GM12891 (cell line): Measurements from ENCODE around the gene GPC3.

Experiments used
- DNase-seq: peaks from one replicate; pipeline ENCODE4 v3.0.0; 2011; ENCODE audit warnings: low spot score; ENCODE audit not compliant: insufficient read length
- FAIRE-seq: peaks from 2 replicates; lab custom pipeline; 2011; peaks lifted over from hg19 to GRCh38; lab: Jason Lieb, UNC
- PAX5 ChIP-seq: IDR thresholded peaks from 2 replicates; pipeline ENCODE4 v1.6.1; 2011; ENCODE audit warnings: low read length, moderate library complexity, mild to moderate bottlenecking; ENCODE audit not compliant: insufficient read depth, severe bottlenecking
- POLR2A ChIP-seq: IDR thresholded peaks from 2 replicates; pipeline ENCODE4 v1.6.1; 2011; ENCODE audit warnings: low read depth, low read length, control low read depth
- POLR2AphosphoS5 ChIP-seq: IDR thresholded peaks from 2 replicates; pipeline ENCODE4 v1.6.1; 2011; ENCODE audit warnings: low read depth, low read length, control low read depth
- POU2F2 ChIP-seq: IDR thresholded peaks from 2 replicates; pipeline ENCODE4 v1.6.1; 2011; ENCODE audit warnings: low read depth, mild to moderate bottlenecking, control low read depth, low read length, moderate library complexity
- SPI1 ChIP-seq: IDR thresholded peaks from 2 replicates; pipeline ENCODE4 v1.6.1; 2011; ENCODE audit warnings: low read depth, low read length, control low read depth
- TAF1 ChIP-seq: IDR thresholded peaks from 2 replicates; pipeline ENCODE4 v1.6.1; 2011; ENCODE audit warnings: low read depth, low read length, control low read depth

Gene GPC3

DNA sequence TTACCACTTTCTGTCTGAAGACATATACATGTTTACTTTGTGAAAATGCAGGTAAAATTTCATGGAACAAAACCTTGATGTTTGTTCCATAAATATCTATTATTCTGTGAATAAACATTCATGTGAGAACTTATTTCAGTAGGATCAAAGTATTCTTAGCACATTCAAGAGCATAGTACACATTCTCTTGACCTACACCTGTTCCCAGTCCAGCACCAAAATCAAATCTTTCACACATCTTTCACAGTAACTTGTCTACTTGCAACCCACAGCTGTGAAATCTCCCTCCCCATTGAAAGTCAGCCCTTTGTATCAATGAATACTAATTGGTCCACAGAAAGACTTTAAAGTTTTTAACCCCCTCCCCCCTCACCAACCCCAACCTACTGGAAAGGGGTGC, 283.2 kb downstream of the GPC3 start:
- TF ChIP-seq POU2F2: no peak
- TF ChIP-seq TAF1: no peak
- no peak for TF ChIP-seq POLR2AphosphoS5
- TF ChIP-seq SPI1: no peak
- TF ChIP-seq PAX5: no peak
- no peak for TF ChIP-seq POLR2A
- FAIRE-seq: no peak
- DNase-seq: no peak

GRCh38 chrX:133699023-133699728, 286.2 kb downstream of the GPC3 start:
- DNase-seq (no peak), FAIRE-seq (no peak)
- TF ChIP-seq POLR2A (no peak), PAX5 (no peak), POU2F2 (no peak)

DNA sequence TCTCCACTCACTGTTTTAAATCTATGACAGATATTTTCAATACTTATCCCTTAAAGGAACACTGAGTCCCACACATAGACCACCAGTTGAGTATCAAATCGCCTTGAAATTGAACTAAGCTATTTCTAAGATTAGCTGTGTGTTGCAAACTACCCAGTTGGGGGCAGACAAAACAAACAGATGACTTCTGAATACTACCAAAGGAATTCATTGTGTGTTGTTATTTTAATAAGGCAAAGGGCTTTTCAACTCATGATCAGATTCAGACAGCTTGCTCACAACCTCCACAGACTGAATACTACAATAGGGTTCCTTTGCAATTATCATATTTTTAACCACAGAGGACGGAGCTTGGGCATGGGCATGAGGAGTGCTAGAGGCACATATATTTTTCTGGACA, 287.1 kb downstream of the GPC3 start:
- no peak for TF ChIP-seq SPI1
- no peak for TF ChIP-seq POLR2AphosphoS5
- no peak for TF ChIP-seq PAX5
- TF ChIP-seq TAF1: no peak
- no peak for TF ChIP-seq POLR2A
- no peak for TF ChIP-seq POU2F2
- DNase-seq (no peak), FAIRE-seq (no peak)

GRCh38 chrX:133697656-133698055, 287.7 kb downstream of the GPC3 start:
- DNase-seq (no peak), FAIRE-seq (no peak)
- TF ChIP-seq POLR2AphosphoS5 (no peak), PAX5 (no peak), TAF1 (no peak), SPI1 (no peak), POLR2A (no peak), POU2F2 (no peak)

- no peak for FAIRE-seq
- DNase-seq: no peak
- TF ChIP-seq POLR2A (no peak), SPI1 (no peak), POLR2AphosphoS5 (no peak)
Observed at GRCh38 chrX:133689997-133690599, 295.3 kb downstream of the GPC3 start.

DNA sequence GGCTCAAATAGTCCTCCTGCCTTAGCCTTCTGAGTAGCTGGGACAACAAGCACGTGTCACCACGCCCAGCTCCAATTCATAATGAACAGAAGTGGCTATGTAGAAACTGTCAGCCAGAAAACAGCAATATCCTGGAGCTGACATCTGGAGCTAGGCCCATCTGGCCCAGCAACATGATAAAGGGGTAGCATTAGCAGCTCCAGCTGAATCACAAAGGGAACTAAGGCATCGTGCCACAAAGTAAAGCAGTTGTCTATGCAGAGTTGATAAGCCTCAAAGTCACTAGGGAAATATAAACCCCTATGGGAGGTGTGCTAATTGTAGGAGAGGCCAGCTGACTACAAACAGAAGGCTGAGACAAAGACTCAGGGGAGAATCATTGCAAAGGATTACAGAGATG, 299.6 kb downstream of the GPC3 start:
- FAIRE-seq: no peak
- TF ChIP-seq POLR2A (no peak), POLR2AphosphoS5 (no peak), POU2F2 (no peak), PAX5 (no peak), TAF1 (no peak), SPI1 (no peak)
- no peak for DNase-seq

DNA sequence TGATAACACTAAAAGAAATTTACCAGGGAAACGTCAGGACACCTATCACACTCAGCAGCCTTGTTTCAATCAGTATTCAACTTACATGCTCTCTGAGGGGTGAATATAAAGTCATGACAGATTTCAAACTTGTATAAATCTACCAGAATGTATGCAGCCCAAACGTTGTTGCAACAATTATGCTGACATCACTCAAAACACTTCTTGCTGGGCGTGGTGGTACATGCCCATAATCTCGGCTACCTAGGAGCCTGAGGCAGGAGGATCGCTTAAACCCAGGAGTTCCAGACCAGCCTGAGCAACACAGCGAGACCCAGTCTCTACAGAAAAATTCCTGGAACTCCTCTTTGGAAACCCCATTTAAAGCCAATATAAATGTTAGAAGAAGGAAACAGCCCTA, 303.5 kb downstream of the GPC3 start:
- TF ChIP-seq POLR2A: no peak
- no peak for TF ChIP-seq POLR2AphosphoS5
- TF ChIP-seq POU2F2: no peak
- no peak for DNase-seq
- no peak for FAIRE-seq

DNA sequence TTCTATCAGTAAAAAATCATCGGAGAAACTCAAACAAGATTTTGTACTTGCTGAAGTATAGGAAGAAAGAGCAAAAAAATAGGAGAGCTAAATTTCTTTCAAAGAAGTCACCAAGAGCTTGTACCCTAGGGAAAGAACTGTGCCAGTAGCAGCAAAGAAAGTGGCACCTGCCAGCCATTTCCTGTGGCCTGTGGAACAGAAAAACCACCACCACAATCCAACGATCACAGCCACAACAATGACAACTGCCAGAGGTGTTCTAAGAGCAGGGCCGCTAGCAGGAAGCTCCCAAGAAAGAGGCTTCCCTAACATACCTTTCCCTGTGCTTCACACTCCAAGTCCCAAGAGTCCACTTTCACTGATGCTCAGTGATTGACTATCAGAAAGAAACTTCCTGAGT, 304.0 kb downstream of the GPC3 start:
- TF ChIP-seq PAX5: no peak
- no peak for TF ChIP-seq TAF1
- TF ChIP-seq POLR2A: no peak
- no peak for TF ChIP-seq POLR2AphosphoS5
- no peak for FAIRE-seq
- no peak for DNase-seq

DNA sequence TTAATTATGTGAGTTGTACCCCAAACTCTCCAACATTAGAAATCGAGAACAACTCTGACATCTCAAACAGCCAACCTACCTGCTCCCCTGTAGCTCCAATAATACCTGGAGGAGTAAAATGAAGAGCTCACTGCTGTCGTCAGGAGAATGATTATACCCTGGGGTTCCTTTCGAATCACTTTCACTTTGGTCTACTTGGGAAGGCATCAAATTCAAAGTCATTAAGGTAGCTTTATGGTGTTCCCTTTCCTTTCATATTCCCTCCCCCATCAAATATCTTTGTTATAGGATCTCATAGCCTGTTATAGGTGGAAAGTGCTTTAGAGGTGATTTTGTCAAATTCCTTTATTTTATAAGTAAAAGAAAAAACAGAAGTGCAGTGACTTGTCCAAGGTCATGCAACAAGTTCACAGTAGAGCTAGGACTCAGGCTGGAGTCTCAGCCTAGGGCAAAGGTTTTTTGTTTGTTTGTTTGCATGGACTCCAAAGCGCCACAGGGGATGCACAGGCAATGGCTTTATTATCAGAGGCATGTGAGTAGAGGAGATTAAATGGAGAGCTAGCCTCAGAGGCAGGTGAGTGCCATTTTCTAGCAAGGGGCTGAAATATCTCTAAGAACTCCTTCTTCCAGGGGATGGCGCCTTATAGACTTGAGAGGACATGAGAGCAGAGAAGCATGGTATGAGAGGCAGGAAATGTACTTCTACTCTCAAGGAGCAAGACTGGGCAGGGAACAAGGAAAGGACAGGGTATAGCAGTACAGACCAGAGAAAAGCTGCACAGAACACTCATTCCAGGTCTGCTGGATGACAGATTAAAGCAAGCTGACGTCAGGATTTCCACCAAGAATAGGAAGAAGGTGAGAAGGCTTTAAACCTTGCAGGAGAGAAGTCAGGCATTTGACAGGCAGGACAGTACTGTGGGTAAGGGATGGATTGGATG, 308.0 kb downstream of the GPC3 start:
- DNase-seq (no peak), FAIRE-seq (no peak)
- no peak for TF ChIP-seq TAF1
- TF ChIP-seq SPI1: no peak
- TF ChIP-seq POLR2AphosphoS5: no peak
- TF ChIP-seq POLR2A: no peak
- no peak for TF ChIP-seq PAX5
